MM.1S (cell line): ENCODE measurements around the gene SYT13.

Experiments used
- EZH2 ChIP-seq: fragments of 300-600 bp; sonication (generic); optimal IDR thresholded peaks from 2 replicates; pipeline ENCODE3; 2017; ENCODE audit warnings: low read depth, mild to moderate bottlenecking, antibody characterized with exemption, low read length, mixed read lengths
- TF ChIP-seq, protein P1 (sequence below): fragments of 300-600 bp; sonication (generic); IDR thresholded peaks from 2 replicates; pipeline ENCODE4 v1.5.1; 2016; ENCODE audit warnings: antibody characterized with exemption, low read length, mixed read lengths

DNA sequence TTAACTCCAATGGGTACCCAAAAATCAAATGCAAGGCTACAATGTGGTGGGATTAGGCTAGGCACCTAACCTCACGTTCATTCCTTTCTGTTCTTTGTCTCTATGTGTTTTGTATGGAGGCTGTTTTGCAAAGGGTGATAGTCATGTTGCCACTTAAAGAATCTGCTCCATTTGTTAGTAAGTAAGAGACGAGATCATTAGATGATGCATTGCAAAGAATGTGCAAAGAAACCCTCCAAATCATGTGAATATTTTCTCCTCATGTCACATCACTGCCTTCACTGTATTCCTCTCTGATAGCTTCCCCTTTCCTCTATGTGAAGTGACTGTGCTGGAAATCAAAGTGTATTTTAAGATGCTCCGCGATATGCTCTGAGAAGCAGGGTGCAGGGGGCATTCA lies 11.9 kb downstream of the SYT13 start:
- TF ChIP-seq, protein P1, sequence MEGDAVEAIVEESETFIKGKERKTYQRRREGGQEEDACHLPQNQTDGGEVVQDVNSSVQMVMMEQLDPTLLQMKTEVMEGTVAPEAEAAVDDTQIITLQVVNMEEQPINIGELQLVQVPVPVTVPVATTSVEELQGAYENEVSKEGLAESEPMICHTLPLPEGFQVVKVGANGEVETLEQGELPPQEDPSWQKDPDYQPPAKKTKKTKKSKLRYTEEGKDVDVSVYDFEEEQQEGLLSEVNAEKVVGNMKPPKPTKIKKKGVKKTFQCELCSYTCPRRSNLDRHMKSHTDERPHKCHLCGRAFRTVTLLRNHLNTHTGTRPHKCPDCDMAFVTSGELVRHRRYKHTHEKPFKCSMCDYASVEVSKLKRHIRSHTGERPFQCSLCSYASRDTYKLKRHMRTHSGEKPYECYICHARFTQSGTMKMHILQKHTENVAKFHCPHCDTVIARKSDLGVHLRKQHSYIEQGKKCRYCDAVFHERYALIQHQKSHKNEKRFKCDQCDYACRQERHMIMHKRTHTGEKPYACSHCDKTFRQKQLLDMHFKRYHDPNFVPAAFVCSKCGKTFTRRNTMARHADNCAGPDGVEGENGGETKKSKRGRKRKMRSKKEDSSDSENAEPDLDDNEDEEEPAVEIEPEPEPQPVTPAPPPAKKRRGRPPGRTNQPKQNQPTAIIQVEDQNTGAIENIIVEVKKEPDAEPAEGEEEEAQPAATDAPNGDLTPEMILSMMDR: no peak
- TF ChIP-seq EZH2: no peak
